ENCODE measurements around the gene GRK5.
A peak's percentile ranks its signal among the peaks of the same experiment; 100 is the strongest.

The GRK5 gene

DNA sequence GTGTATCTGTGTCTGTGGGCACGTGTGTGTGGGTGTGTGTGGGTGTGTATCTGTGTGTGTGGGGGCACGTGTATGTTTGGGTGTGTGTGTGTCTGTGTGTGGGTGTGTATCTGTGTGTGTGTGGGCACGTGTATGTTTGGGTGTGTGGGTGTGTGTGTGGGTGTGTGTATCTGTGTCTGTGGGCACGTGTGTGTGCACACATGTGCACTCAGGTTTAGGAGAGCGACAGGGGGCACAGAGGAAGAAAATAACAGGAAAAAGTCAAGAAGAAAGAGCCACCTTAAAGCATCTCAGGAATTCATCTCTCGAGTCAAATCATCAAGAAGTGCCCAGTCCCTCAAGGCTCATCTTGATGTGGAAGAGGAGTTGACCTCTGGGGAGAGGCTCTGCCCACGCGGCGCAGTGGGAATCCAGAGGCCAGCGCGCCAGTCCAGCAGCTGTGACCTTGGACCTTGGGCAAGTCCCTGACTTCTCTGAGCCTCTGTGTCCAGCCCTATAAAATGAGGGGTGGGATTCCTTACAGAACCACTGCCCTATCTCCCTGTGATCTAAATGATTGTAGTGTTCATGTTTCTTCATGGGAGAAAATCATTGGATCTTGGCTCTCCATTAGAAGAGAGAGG lies 187.4 kb downstream of the GRK5 start:
- TF ChIP-seq CTCF (IDR thresholded peaks at IDR 0.05) = no peak
- peaks cover 0 to 16% (median 6%) of the 10 kb centered on the region in 4 donors for H3K4me1 ChIP-seq
- no peak overlapping the region for H3K4me3 ChIP-seq
- no peaks in the 10 kb centered on the region for H3K9me3 ChIP-seq
- H3K27ac ChIP-seq = no peak overlapping the region
- intact Hi-C loops (cut with DNase I; ENCODE audit: low total_unique reads) = no loop called here
- H3K36me3 ChIP-seq = peaks cover 0 to 39% (median 14%) of the 10 kb centered on the region in 3 donors
- H3K27me3 ChIP-seq = no peaks in the 10 kb centered on the region
- DNase-seq = no peak

GRCh38 chr10:119395280-119396007 lies 188.1 kb downstream of the GRK5 start:
- no peaks in the 10 kb centered on the region for H3K9me3 ChIP-seq
- peak in 1 of 2 donors; percentile 59 for DNase-seq
- no peaks in the 10 kb centered on the region for H3K27me3 ChIP-seq
- intact Hi-C loops (cut with DNase I; ENCODE audit: low total_unique reads) = no loop called here
- no peak for TF ChIP-seq CTCF (IDR thresholded peaks at IDR 0.05)
- peak overlapping the region in 1 of 2 donors; percentile 11 for H3K27ac ChIP-seq
- H3K36me3 ChIP-seq = peaks cover 0 to 39% (median 14%) of the 10 kb centered on the region in 3 donors
- H3K4me3 ChIP-seq = no peak overlapping the region
- H3K4me1 ChIP-seq = peaks cover 0 to 16% (median 6%) of the 10 kb centered on the region in 4 donors

DNA sequence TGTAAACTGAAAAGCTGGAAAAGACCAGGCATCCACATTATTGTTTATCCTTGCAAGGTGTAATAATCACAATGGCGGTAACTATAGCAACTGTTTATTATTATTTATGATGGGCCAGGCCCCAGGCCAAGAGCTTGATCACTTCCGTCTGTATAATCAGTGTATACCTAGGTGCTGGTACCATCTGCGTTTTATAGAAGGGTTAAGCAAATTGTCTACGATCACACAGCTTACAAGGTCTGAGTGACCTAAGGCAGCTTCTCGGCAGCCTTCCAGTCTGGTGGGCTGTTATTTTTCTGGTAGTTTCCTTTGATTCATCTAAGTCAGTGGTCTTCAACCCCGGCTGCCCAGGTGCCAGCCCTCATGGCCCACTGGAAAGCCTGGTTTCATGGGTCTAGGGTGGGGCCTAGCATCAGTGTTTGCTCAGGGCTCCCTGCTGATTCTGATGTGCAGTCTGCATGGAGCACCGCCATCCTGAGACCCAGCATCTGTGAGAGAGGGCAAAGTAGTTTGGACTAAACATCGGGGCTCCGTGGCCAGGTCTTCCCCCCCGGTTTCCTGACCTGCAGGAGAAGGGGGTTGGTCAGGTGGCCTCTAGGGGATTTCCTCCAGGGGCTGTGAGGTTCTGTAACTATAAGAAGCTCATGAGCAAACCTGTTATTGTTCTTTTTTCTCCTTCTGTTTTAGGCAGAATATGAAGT lies 188.8 kb downstream of the GRK5 start:
- H3K4me1 ChIP-seq = peaks cover 0 to 15% (median 7%) of the 10 kb centered on the region in 4 donors
- no peaks in the 10 kb centered on the region for H3K9me3 ChIP-seq
- H3K4me3 ChIP-seq = no peak overlapping the region
- H3K36me3 ChIP-seq = peaks cover 0 to 36% (median 14%) of the 10 kb centered on the region in 3 donors
- no peaks in the 10 kb centered on the region for H3K27me3 ChIP-seq
- DNase-seq = no peak
- intact Hi-C loops (cut with DNase I; ENCODE audit: low total_unique reads) = no loop called here
- peak overlapping the region in 1 of 2 donors; percentile 11 for H3K27ac ChIP-seq
- no peak for TF ChIP-seq CTCF (IDR thresholded peaks at IDR 0.05)

DNA sequence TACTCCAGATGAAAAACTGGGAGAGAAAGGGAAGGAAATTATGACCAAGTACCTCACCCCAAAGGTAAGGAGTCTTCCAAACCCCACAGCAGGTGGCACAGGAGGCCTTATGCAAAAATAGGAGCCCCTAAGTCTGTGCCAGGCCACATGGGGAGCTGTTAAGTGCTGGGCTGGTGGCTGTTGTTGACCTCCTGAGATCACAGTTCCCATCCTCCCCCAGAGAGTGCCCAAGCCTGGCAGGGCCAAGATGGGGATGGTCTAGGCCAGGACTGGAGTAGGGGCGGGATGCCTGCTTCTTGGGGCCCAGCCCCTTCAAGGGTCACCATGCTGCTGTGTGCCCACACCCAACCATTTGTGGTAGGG lies 189.3 kb downstream of the GRK5 start:
- Histone ChIP-seq H3K27me3 (no peaks in the 10 kb centered on the region), H3K9me3 (no peaks in the 10 kb centered on the region), H3K4me1 (peaks cover 0 to 15% (median 10%) of the 10 kb centered on the region in 4 donors), H3K27ac (no peak overlapping the region), H3K36me3 (peaks cover 0 to 33% (median 14%) of the 10 kb centered on the region in 3 donors), H3K4me3 (no peak overlapping the region)
- intact Hi-C loops (cut with DNase I; ENCODE audit: low total_unique reads) = no loop called here
- no peak for DNase-seq
- TF ChIP-seq CTCF (IDR thresholded peaks at IDR 0.05) = no peak

GRCh38 chr10:119397416-119397815 lies 190.0 kb downstream of the GRK5 start:
- intact Hi-C loops (cut with DNase I; ENCODE audit: low total_unique reads) = no loop called here
- H3K27me3 ChIP-seq = no peaks in the 10 kb centered on the region
- H3K27ac ChIP-seq = no peak overlapping the region
- no peak overlapping the region for H3K4me3 ChIP-seq
- peaks cover 0 to 33% (median 14%) of the 10 kb centered on the region in 3 donors for H3K36me3 ChIP-seq
- DNase-seq = no peak
- no peak for TF ChIP-seq CTCF (IDR thresholded peaks at IDR 0.05)
- peaks cover 0 to 13% (median 10%) of the 10 kb centered on the region in 4 donors for H3K4me1 ChIP-seq
- H3K9me3 ChIP-seq = no peaks in the 10 kb centered on the region

Data from tibial artery (tissue), 4 donors.